Panc1 (cell line): Measurements from ENCODE around the gene PIAS4. TPM values are rescaled to one million over a fixed set of nuclear protein-coding genes. Genes with fewer than 3 reads are reported as not detected.

Experiments used
- ATAC-seq: fragments of 200-7000 bp; cut with Tn5 transposase; 2 replicates; pipeline ENCODE4 v1.9.1; 2020; ENCODE audit warnings: mild to moderate bottlenecking, moderate library complexity
- BruUV-seq: library from RNA; stranded (reverse); fragments of 400-500 nt; replicated peaks from 2 replicates; lab custom pipeline; 2021; lab: Mats Ljungman, UMichigan
- CTCF ChIA-PET: fragments of 300-600 bp; sonication (Branson Sonifier 250); formaldehyde crosslinking; loops from one replicate; lab custom pipeline; 2022; ENCODE audit warnings: antibody characterized with exemption; lab: Charles Lee
- POLR2A ChIA-PET: fragments of 300-600 bp; sonication (Branson Sonifier 250); formaldehyde crosslinking; loops from one replicate; lab custom pipeline; 2022; ENCODE audit warnings: antibody characterized with exemption; lab: Charles Lee
- DNase-seq: peaks from one replicate; pipeline ENCODE4 v3.0.0-alpha.2; 2010; ENCODE audit warnings: low read depth, low spot score
- H3K27ac ChIP-seq: 2 replicates; pipeline ENCODE4 v1.5.1; 2011; ENCODE audit warnings: mild to moderate bottlenecking, low read length, inconsistent platforms
- H3K27me3 ChIP-seq: fragments of 200-500 bp; sonication (Bioruptor generic); 2 replicates; pipeline ENCODE4 v1.6.0; 2014; ENCODE audit warnings: low read length, inconsistent platforms; ENCODE audit not compliant: control insufficient read depth, insufficient read depth
- H3K36me3 ChIP-seq: fragments of 200-500 bp; sonication (Bioruptor generic); 2 replicates; pipeline ENCODE4 v1.5.1; 2014; ENCODE audit warnings: inconsistent platforms, mild to moderate bottlenecking, low read length, moderate library complexity; ENCODE audit not compliant: control insufficient read depth, insufficient read depth
- H3K4me1 ChIP-seq: 2 replicates; pipeline ENCODE4 v1.5.1; 2011; ENCODE audit warnings: inconsistent platforms, mild to moderate bottlenecking, low read length, moderate library complexity; ENCODE audit not compliant: control insufficient read depth, insufficient read depth
- H3K4me3 ChIP-seq, 2 experiments: 2 replicates each; pipeline ENCODE4 v1.5.1; 2011 to 2012; ENCODE audit warnings: low read depth in 2 of 2, low read length in 2 of 2, mild to moderate bottlenecking in 2 of 2, inconsistent platforms in 1 of 2, moderate library complexity in 1 of 2
- H3K9me3 ChIP-seq: fragments of 200-500 bp; sonication (Bioruptor generic); 2 replicates; pipeline ENCODE4 v1.5.1; 2014; ENCODE audit warnings: low read depth, mild to moderate bottlenecking, inconsistent platforms, low read length, moderate library complexity; ENCODE audit not compliant: control insufficient read depth, insufficient read depth
- POLR2AphosphoS5 ChIP-seq: IDR thresholded peaks from 2 replicates; pipeline ENCODE4 v1.6.1; 2012; ENCODE audit warnings: mild to moderate bottlenecking, low read depth, low read length, moderate library complexity
- SIN3A ChIP-seq: IDR thresholded peaks from 2 replicates; pipeline ENCODE4 v1.6.1; 2012; ENCODE audit warnings: low read depth, mild to moderate bottlenecking, low read length, moderate library complexity, borderline replicate concordance; ENCODE audit not compliant: insufficient read depth
- TCF7L2 ChIP-seq: IDR thresholded peaks from 2 replicates; pipeline ENCODE4 v1.6.1; 2011; ENCODE audit warnings: mild to moderate bottlenecking, low read depth, low read length, inconsistent platforms
- in situ Hi-C: cut with HindIII; loops from 2 replicates; pipeline ENCODE4 v1.10.0; 2016; ENCODE audit warnings: low sequenced_read_pairs, low pct_unique_long_range_greater_than_20kb
- intact Hi-C: fragments of 100-400 bp; cut with micrococcal nuclease; formaldehyde crosslinking; loops from one replicate; pipeline ENCODE4 v1.10.0; 2022; ENCODE audit not compliant: unreplicated experiment
- total RNA-seq: library from RNA; stranded (reverse); gene quantifications from one replicate; pipeline ENCODE4 v1.2.1, GENCODE V29; 2021; ENCODE audit not compliant: unreplicated experiment
- TF ChIP-seq, protein P1 (sequence below): fragments of 450-650 bp; IDR thresholded peaks from 2 replicates; pipeline ENCODE4 v1.5.1; 2017; ENCODE audit warnings: mild to moderate bottlenecking
- TF ChIP-seq, protein P2 (sequence below), 2 experiments: IDR thresholded peaks; 2 replicates each; pipeline ENCODE4 v1.6.1; 2011 to 2012; ENCODE audit warnings: low read depth in 2 of 2, control low read depth in 1 of 2, low read length in 1 of 2, mild to moderate bottlenecking in 1 of 2, moderate library complexity in 1 of 2; ENCODE audit not compliant: insufficient read depth in 1 of 2

Gene PIAS4
- total RNA-seq, 1 experiment from 2014 or later: 36.7 TPM

DNA sequence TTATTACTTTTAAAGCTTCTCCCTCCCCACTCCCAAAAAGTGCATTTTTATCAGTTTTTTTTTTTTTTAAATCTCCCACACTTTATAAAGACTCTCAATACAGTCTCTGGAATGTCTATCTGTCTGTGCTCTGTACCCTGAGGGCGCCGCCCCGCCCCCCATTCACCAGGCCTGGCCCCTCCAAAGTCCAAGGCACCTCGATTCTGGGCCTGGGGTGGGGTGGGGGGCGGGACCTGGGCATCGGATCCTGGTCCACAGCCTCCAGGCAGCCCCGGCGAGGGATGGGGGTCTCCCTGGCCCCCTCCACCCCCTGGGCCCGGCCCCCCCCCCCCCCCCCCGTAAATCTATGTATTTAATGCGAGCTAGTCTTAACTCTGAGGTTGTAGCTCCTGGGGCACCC lies 35.9 kb downstream of the PIAS4 start:
- H3K27ac ChIP-seq: no peak overlapping the region
- CTCF ChIA-PET: no interaction called here
- H3K36me3 ChIP-seq: no peaks in the 10 kb centered on the region; the same call in 1 of the 2 replicates
- TF ChIP-seq POLR2AphosphoS5 (no peak), SIN3A (no peak), TCF7L2 (no peak)
- TF ChIP-seq, protein P1, sequence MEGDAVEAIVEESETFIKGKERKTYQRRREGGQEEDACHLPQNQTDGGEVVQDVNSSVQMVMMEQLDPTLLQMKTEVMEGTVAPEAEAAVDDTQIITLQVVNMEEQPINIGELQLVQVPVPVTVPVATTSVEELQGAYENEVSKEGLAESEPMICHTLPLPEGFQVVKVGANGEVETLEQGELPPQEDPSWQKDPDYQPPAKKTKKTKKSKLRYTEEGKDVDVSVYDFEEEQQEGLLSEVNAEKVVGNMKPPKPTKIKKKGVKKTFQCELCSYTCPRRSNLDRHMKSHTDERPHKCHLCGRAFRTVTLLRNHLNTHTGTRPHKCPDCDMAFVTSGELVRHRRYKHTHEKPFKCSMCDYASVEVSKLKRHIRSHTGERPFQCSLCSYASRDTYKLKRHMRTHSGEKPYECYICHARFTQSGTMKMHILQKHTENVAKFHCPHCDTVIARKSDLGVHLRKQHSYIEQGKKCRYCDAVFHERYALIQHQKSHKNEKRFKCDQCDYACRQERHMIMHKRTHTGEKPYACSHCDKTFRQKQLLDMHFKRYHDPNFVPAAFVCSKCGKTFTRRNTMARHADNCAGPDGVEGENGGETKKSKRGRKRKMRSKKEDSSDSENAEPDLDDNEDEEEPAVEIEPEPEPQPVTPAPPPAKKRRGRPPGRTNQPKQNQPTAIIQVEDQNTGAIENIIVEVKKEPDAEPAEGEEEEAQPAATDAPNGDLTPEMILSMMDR: no peak
- TF ChIP-seq, protein P2, sequence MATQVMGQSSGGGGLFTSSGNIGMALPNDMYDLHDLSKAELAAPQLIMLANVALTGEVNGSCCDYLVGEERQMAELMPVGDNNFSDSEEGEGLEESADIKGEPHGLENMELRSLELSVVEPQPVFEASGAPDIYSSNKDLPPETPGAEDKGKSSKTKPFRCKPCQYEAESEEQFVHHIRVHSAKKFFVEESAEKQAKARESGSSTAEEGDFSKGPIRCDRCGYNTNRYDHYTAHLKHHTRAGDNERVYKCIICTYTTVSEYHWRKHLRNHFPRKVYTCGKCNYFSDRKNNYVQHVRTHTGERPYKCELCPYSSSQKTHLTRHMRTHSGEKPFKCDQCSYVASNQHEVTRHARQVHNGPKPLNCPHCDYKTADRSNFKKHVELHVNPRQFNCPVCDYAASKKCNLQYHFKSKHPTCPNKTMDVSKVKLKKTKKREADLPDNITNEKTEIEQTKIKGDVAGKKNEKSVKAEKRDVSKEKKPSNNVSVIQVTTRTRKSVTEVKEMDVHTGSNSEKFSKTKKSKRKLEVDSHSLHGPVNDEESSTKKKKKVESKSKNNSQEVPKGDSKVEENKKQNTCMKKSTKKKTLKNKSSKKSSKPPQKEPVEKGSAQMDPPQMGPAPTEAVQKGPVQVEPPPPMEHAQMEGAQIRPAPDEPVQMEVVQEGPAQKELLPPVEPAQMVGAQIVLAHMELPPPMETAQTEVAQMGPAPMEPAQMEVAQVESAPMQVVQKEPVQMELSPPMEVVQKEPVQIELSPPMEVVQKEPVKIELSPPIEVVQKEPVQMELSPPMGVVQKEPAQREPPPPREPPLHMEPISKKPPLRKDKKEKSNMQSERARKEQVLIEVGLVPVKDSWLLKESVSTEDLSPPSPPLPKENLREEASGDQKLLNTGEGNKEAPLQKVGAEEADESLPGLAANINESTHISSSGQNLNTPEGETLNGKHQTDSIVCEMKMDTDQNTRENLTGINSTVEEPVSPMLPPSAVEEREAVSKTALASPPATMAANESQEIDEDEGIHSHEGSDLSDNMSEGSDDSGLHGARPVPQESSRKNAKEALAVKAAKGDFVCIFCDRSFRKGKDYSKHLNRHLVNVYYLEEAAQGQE (IDR thresholded peaks at IDR 0.05; ENCODE audit: insufficient read depth in 1 of 2, low read depth in 2 of 2, low read length in 1 of 2): no peak
- H3K27me3 ChIP-seq: no peaks in the 10 kb centered on the region
- ATAC-seq: no peak
- no TSS peak for BruUV-seq
- no peaks in the 10 kb centered on the region for H3K9me3 ChIP-seq
- H3K4me1 ChIP-seq: no peaks in the 10 kb centered on the region; the same call in none of the 2 replicates
- in situ Hi-C loops (no loop called here), intact Hi-C loops (no loop called here)
- no peak for DNase-seq
- POLR2A ChIA-PET: no interaction called here
- H3K4me3 ChIP-seq: no peak overlapping the region

DNA sequence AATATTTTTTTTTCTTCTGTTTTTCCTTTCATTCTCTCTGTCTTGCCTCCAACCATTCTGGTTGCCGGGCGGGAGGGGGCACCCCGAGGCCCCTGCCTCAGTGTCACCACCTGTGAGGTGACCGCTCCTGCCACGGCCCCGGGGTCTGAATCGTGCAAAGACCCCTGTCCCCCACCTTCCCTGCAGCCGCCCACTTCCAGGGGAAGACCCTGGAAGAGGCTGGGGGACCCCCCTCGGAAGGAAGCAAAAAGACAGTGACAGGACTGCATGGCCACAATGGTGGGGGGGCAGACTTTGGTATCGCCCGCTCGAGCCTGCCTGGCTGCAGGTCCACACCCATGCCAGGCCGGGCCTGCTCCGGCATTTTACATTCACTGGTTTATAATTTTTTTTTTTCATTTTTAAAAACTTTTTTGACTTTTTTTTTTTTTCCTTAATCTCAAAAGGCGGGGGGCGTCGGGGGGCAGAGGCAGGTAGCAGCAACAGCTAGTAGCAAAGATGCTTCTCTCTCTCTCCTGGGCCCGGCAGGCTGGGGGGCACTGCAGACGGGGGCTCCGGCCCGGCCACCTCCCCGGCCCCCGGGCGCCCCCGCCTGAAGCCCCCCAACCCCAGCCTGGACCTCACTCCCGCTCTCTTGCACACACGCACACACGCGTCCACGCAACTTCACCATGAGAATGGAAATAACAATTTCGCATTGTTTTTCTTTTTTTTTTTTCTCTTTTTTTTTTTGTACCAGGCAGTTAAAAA lies 36.6 kb downstream of the PIAS4 start:
- Histone ChIP-seq H3K9me3 (no peaks in the 10 kb centered on the region), H3K4me3 (no peak overlapping the region), H3K36me3 (no peaks in the 10 kb centered on the region; the same call in 1 of the 2 replicates), H3K27me3 (no peaks in the 10 kb centered on the region), H3K27ac (no peak overlapping the region), H3K4me1 (no peaks in the 10 kb centered on the region; the same call in none of the 2 replicates)
- TF ChIP-seq POLR2AphosphoS5 (no peak), TCF7L2 (no peak), SIN3A (no peak)
- TF ChIP-seq, protein P1: no peak
- TF ChIP-seq, protein P2 (IDR thresholded peaks at IDR 0.05; ENCODE audit: insufficient read depth in 1 of 2, low read depth in 2 of 2, low read length in 1 of 2): no peak
- ATAC-seq: no peak
- TSS peak; percentile 51 for BruUV-seq
- ChIA-PET POLR2A (no interaction called here), CTCF (no interaction called here)
- in situ Hi-C loops: no loop called here
- no peak for DNase-seq
- intact Hi-C loops: no loop called here
